ENCODE results near the gene PARD3. TPM values are rescaled to one million over a fixed set of nuclear protein-coding genes. Genes with fewer than 3 reads are reported as not detected.

Gene PARD3
- total RNA-seq, 2 experiments from 2014 or later: 1.3 to 1.9 TPM

DNA sequence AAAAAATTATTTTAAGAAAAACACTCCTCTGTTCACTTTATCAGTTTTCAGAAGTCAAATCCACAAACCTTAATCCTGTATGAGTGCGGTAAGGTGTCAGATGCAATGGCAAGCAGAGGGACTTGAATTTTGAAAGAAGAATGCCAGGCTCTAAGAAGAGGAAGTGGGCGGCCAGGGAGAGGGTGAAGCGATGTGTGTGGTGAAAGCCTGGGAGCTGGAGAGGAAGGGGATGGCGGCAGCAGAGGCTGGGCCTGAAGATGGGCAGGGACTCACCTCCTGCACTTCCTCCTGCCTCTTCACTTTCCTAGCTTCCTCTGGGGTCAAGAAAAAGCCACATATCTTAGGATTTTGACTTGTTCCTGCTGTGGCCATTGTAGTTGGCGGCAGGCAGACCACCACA is 609.6 kb downstream of the PARD3 start:
- H3K27ac Mint-ChIP-seq: no peak overlapping the region
- DNase-seq: no peak
- H3K4me1 Mint-ChIP-seq: peaks cover 5% of the 10 kb centered on the region
- no peaks in the 10 kb centered on the region for H3K27me3 Mint-ChIP-seq
- H3K9me3 Mint-ChIP-seq: no peaks in the 10 kb centered on the region
- H3K36me3 Mint-ChIP-seq: no peaks in the 10 kb centered on the region
- H3K4me3 Mint-ChIP-seq: no peak overlapping the region

DNA sequence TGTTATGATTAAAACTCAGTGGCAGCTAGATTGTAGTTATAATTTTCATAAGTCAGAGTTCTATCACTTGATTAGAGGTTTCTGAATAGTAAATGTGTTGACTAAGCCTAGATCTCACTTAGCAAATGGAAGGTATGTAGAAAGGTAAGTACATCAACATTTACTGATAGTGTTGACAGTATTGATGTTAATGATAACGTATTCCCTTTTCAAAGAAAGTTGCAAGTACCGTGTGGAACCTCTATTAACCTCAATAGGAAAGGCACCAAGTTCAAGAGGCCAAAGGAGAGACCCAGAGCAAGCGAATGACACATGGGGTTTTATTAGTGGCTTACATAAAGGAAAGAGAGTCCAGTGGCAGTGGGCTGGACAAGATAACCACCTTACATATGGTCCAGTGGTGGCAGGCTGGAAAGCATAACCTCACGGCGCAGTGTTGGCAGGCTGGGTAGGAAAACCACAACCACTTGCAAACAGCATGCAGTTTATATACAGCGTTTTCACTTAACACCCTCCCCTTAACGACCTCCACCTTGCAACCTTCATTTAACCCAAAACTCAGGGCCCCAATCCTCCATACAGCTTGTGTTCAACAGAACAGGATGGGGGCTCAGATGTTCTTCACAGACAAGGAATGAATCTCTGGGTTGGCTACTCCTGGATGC is 611.0 kb downstream of the PARD3 start:
- no peaks in the 10 kb centered on the region for H3K9me3 Mint-ChIP-seq
- no peak overlapping the region for H3K27ac Mint-ChIP-seq
- H3K27me3 Mint-ChIP-seq: no peaks in the 10 kb centered on the region
- H3K4me3 Mint-ChIP-seq: no peak overlapping the region
- H3K36me3 Mint-ChIP-seq: no peaks in the 10 kb centered on the region
- no peak for DNase-seq
- peaks cover 5% of the 10 kb centered on the region for H3K4me1 Mint-ChIP-seq

DNA sequence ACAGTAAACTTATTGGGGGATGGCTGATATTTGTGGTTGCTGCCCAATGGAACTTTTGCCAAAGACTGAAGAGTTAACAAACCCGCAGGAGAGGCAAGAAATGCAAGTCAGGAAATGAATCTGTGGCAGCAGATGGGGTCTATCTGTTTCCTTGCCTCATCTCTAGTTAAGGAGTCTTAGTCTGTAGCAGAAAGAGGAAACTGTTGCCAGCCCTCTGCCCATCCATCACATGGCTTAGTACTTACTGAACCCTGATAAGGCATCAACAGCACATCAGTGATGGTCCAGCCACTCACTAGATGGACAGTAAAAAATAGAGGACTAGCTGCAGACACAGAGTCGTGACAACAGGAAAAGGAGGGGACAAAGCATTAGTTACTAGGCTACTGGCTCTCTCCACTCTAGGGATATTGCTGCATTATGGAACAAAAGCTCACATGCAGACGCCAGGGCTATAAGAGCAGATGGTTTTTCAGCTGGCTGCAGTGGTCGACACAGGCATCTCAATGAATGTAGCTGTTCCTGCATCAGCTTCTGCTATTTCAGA is 614.7 kb downstream of the PARD3 start:
- H3K4me1 Mint-ChIP-seq: peaks cover 4% of the 10 kb centered on the region
- H3K27me3 Mint-ChIP-seq: no peaks in the 10 kb centered on the region
- no peak overlapping the region for H3K4me3 Mint-ChIP-seq
- H3K27ac Mint-ChIP-seq: no peak overlapping the region
- no peaks in the 10 kb centered on the region for H3K9me3 Mint-ChIP-seq
- no peak for DNase-seq
- H3K36me3 Mint-ChIP-seq: no peaks in the 10 kb centered on the region

DNA sequence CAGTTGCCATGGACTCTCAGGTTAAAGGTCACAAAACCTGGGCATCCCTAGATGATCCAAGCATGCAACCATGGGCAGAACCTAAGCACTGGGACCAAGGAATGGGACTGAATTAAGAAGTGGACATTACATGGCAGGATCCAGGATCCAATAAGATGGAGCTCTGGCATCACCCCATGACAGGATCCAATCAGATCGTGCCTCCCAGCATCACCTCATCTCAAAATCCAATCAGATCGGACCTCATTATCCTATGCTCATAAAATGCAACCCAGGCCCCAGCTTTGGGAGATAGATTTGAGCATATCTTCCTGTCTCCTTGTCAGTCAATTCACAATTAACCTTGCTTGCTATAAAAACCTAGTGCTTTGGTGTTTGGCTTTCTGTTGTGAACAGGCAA is 616.1 kb downstream of the PARD3 start:
- no peaks in the 10 kb centered on the region for H3K27me3 Mint-ChIP-seq
- DNase-seq: no peak
- H3K27ac Mint-ChIP-seq: no peak overlapping the region
- H3K9me3 Mint-ChIP-seq: no peaks in the 10 kb centered on the region
- no peaks in the 10 kb centered on the region for H3K36me3 Mint-ChIP-seq
- H3K4me1 Mint-ChIP-seq: no peaks in the 10 kb centered on the region
- H3K4me3 Mint-ChIP-seq: no peak overlapping the region

DNA sequence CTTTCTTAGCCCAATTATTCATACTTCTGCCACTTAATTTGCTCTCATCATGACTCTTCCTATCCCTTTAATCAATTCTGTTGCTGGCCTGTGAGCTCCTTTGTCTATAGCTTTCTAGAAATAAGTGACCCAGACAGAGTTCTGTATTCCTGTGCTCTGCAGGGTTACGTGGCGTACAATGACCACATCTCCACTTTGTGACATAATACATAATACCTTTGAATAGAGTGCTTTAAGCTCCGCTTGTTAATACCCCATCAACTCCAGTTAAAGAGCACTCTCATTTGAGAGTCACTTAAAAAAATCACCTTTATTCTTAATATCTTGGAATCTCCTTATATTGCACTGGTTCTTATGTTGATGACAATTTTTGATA is 619.0 kb downstream of the PARD3 start:
- DNase-seq: no peak
- Mint-ChIP-seq H3K9me3 (no peaks in the 10 kb centered on the region), H3K36me3 (no peaks in the 10 kb centered on the region), H3K4me3 (no peak overlapping the region), H3K27me3 (no peaks in the 10 kb centered on the region), H3K4me1 (no peaks in the 10 kb centered on the region), H3K27ac (no peak overlapping the region)

DNA sequence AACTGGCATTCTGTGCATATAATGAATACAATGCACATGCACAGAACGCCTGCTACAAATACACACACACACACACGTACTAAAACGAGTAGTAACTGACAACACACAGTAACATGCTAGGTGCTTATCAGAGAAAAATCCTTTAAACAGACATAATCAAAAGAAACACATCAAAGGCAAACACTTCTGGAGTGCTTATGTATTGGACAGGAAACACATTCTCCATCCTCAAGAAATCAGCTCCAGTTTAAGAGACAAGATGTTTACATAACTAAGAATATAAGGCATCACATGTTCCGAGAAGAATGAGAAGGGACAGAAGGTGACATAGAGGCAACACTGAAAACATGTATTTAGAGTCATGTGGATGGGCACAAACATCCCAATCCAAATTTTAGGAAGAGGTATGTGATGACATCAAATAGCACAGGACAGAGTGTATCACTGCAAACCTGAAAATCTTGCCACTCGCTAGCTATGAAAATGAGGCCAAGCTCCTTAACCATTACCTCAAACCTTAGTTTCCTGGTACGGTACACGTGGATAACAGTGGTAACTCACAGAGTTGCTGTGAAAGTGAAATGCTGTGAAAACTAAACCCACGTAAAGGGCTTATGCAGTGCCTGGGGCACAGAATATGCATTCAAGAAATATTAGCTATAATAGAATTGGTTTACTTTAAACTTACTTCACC is 619.6 kb downstream of the PARD3 start:
- H3K36me3 Mint-ChIP-seq: no peaks in the 10 kb centered on the region

DNA sequence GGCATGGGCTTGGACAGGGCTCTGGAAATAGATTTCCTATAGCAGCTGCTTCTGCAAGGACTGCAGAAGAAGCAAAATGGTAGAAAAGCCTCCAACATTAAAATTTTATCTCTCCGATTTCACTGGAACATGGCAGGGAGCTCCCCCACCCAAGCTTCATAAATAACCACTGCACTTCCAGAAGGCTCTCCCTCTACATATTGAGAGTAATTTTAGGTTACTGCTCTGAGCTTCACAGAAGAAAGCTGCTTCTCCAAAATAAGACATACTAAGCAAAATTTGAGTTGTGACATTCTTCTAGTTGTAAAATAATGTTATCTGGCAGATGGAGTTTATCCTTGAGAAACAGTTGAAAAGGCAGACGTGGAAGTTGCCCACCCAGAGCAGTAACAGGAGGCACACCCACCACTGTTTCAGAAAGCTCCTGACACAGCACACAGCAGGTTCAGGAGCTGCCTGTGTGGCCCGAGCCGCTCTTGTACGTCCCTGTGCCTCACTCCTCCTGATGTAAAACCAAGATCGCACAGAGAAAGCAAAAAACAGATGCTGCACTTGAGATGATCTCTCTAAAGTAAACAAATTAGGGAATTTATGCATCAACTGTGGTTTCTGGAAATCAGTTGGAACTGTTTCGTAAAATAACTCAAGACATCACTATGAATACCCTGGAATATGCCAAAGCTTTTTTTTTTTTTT is 621.0 kb downstream of the PARD3 start:
- Mint-ChIP-seq H3K27ac (no peak overlapping the region), H3K27me3 (no peaks in the 10 kb centered on the region), H3K36me3 (no peaks in the 10 kb centered on the region), H3K9me3 (no peaks in the 10 kb centered on the region), H3K4me3 (no peak overlapping the region), H3K4me1 (no peaks in the 10 kb centered on the region)
- no peak for DNase-seq

More for the DNA sequence above, 619.6 kb downstream of the PARD3 start:
- no peak for DNase-seq
- H3K27ac Mint-ChIP-seq: no peak overlapping the region
- no peak overlapping the region for H3K4me3 Mint-ChIP-seq
- no peaks in the 10 kb centered on the region for H3K4me1 Mint-ChIP-seq
- H3K9me3 Mint-ChIP-seq: no peaks in the 10 kb centered on the region
- H3K27me3 Mint-ChIP-seq: no peaks in the 10 kb centered on the region

DNA sequence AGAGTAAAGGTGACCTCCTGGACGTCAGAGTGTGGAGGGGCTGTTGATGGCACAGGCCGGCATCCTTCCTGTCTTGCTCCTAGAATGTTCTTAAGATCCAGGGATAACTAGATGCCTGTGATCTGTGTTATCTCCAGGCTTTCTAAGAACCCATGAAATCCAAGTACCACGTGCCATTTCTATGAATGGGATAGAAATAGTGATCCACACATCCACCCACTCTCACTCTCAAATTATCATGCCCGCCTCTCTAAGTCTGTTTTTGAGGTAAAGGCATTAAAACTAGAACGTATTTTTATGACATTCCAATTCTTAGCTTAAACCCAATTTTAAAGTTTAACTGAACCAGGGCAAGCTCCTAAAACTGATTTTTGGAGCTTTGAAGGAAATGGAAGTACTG is 622.5 kb downstream of the PARD3 start:
- no peaks in the 10 kb centered on the region for H3K36me3 Mint-ChIP-seq
- no peaks in the 10 kb centered on the region for H3K27me3 Mint-ChIP-seq
- H3K27ac Mint-ChIP-seq: no peak overlapping the region
- H3K9me3 Mint-ChIP-seq: no peaks in the 10 kb centered on the region
- H3K4me3 Mint-ChIP-seq: no peak overlapping the region
- H3K4me1 Mint-ChIP-seq: no peaks in the 10 kb centered on the region
- DNase-seq: no peak

DNA sequence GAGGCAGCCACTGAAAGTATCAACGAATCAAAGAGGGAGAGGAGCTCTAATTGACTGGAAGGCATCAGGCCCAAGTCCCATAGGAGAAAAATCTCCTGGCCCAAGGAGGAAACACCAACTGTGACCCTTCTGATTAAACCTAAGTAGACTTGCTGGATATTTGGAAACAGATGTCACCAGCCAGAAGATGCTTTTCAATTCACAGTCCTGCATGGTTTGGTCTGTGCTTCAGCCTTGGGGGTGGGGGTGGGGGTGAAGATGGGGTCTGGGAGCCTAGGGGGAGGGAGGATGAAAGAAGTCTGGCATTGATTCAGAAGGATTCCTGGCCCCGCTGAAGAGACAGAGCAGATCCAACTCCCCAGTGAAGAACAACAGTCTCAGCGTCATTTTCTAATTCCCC is 623.7 kb downstream of the PARD3 start:
- H3K27me3 Mint-ChIP-seq: peaks cover 3% of the 10 kb centered on the region
- no peak overlapping the region for H3K4me3 Mint-ChIP-seq
- DNase-seq: no peak
- no peak overlapping the region for H3K27ac Mint-ChIP-seq
- no peaks in the 10 kb centered on the region for H3K36me3 Mint-ChIP-seq
- no peaks in the 10 kb centered on the region for H3K4me1 Mint-ChIP-seq
- H3K9me3 Mint-ChIP-seq: no peaks in the 10 kb centered on the region

DNA sequence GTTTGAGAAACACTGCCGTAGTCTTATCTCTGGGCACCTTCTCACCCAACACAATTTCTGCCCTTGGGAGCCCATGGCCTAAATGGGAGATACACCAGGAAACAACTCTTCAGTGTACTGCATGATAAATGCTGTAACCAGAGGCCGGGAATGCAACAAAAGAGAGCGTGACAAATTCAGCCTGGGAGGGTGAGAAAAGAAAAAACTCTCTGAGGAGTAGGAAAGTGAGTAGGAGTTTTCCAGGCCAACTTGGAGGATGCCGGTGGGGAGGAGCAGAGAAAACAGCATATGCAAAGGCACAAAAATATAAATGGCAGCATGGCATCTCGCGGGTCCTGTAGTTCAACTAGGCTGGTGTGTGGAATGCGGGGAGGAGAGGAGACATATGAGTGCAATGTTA is 624.5 kb downstream of the PARD3 start:
- H3K4me3 Mint-ChIP-seq: no peak overlapping the region
- DNase-seq: no peak
- H3K4me1 Mint-ChIP-seq: no peaks in the 10 kb centered on the region
- peaks cover 3% of the 10 kb centered on the region for H3K27me3 Mint-ChIP-seq
- no peaks in the 10 kb centered on the region for H3K9me3 Mint-ChIP-seq
- no peak overlapping the region for H3K27ac Mint-ChIP-seq
- H3K36me3 Mint-ChIP-seq: no peaks in the 10 kb centered on the region

DNA sequence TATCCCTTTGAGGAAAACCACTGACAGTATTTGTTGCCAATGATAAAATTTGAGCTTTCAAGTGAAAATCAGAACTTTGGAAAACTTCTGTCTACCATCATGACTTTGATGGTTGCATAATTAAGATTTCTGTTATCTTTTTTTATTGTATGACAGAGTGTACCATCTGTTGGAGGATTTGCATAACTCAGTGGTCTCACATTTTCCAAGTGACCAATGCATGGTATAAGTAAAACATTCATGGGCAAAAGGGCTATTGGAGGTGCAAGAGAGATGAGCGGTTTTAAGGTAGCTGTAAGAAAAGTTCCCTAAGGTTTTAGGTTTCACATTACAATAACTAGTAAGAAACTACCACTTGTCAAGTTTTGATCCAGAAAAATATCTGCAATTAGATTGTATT is 625.3 kb downstream of the PARD3 start:
- H3K9me3 Mint-ChIP-seq: no peaks in the 10 kb centered on the region
- no peaks in the 10 kb centered on the region for H3K36me3 Mint-ChIP-seq
- H3K4me3 Mint-ChIP-seq: no peak overlapping the region
- DNase-seq: no peak
- H3K27me3 Mint-ChIP-seq: peaks cover 3% of the 10 kb centered on the region
- no peaks in the 10 kb centered on the region for H3K4me1 Mint-ChIP-seq
- no peak overlapping the region for H3K27ac Mint-ChIP-seq

DNA sequence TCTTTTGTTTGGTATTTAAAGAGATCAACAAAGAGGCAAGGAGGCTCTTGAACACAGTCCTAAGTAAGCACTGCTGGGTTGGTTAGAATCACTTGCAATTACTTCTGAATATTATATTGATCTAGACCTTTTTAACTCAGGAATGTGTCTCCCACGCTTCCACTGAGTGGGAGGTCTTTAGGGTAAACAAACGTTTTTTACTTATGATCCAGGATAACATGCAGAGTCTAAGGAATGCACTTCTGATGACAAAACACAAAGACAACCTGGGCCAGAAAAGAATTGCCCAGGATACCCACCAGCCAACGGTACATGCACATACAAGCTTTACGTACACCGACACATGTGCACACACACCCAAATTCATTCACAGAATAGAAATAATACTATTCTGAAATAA is 626.9 kb downstream of the PARD3 start:
- Mint-ChIP-seq H3K36me3 (no peaks in the 10 kb centered on the region), H3K27me3 (peaks cover 3% of the 10 kb centered on the region), H3K4me1 (no peaks in the 10 kb centered on the region), H3K27ac (no peak overlapping the region), H3K9me3 (peaks cover 1% of the 10 kb centered on the region), H3K4me3 (no peak overlapping the region)
- DNase-seq: no peak

DNA sequence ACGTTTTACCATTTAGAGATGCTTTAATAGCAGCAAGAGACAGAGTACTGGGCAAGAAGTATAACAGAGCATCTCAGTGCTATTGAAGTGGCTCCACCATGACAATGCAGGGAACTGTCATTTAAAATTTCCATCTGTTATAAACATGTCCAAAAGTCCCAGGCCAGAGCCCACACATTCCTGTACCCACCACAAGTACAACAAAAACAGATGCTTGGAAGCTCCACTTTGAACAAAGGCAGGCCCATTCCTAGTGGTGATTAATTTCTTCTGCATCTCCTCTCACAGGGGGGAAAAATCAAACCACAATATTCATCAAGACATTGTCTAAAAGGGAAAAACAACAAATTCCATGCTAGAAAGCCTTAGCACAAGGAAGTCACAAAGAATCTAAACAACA is 627.9 kb downstream of the PARD3 start:
- no peak overlapping the region for H3K4me3 Mint-ChIP-seq
- peaks cover 1% of the 10 kb centered on the region for H3K9me3 Mint-ChIP-seq
- no peak overlapping the region for H3K27ac Mint-ChIP-seq
- H3K4me1 Mint-ChIP-seq: no peaks in the 10 kb centered on the region
- H3K36me3 Mint-ChIP-seq: no peaks in the 10 kb centered on the region
- peaks cover 3% of the 10 kb centered on the region for H3K27me3 Mint-ChIP-seq
- DNase-seq: no peak

DNA sequence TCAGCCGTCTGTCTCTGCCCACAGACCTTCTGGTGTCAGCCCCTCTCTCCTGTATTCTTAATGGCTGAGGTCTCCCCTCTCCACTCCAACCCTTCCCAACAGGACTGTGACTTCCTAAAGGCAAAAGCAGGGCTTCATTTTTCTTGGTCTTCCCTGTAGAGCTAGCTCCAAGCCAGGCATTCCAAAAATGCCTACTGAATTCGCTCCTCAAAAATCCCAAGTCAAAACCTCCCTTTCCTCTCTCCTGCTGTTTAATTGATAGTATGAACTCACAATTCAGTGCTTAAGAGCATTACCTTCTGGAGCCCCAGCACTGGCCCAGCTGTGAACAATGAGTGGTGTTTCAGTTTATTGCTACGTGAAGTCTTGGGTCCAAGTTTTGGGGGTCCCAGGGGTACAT is 628.4 kb downstream of the PARD3 start:
- DNase-seq: no peak
- peaks cover 1% of the 10 kb centered on the region for H3K9me3 Mint-ChIP-seq
- no peaks in the 10 kb centered on the region for H3K4me1 Mint-ChIP-seq
- no peak overlapping the region for H3K4me3 Mint-ChIP-seq
- H3K27me3 Mint-ChIP-seq: peaks cover 3% of the 10 kb centered on the region
- H3K36me3 Mint-ChIP-seq: no peaks in the 10 kb centered on the region
- no peak overlapping the region for H3K27ac Mint-ChIP-seq

DNA sequence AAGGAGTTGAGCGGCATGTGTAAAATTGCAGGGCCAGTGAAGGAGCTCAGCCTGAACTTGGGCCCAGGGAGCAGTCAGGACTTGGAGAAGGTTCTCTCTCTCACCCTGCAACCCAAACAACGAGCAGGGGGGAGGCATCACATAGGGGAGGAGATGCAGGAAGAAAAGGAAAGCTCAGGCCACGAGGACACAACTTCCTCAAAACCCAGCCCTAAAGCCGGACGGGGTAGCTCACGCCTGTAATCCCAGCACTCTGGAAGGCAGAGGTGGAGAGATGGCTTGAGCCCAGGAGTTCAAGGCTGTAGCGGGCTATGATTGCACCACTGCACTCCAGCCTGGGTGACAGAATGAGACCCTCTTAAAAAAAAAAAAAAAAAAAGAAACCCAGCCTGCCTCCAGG is 629.1 kb downstream of the PARD3 start:
- DNase-seq: no peak
- Mint-ChIP-seq H3K9me3 (peaks cover 1% of the 10 kb centered on the region), H3K36me3 (no peaks in the 10 kb centered on the region), H3K4me3 (no peak overlapping the region), H3K27me3 (peaks cover 3% of the 10 kb centered on the region), H3K4me1 (no peaks in the 10 kb centered on the region), H3K27ac (no peak overlapping the region)
